Endothelial cell (in vitro differentiated cells): Measurements from ENCODE around the gene COMMD2. TPM values are rescaled to one million over a fixed set of nuclear protein-coding genes. Genes with fewer than 3 reads are reported as not detected.
A peak's percentile ranks its signal among the peaks of the same experiment; 100 is the strongest.

Experiments used
- DNase-seq: peaks from one replicate; pipeline ENCODE4 v3.0.0; 2021; ENCODE audit warnings: low spot score
- H3K27ac Mint-ChIP-seq: one replicate; pipeline ENCODE4 v1.8.0; 2021; ENCODE audit warnings: mixed read lengths, inconsistent platforms; ENCODE audit not compliant: unreplicated experiment
- H3K27me3 Mint-ChIP-seq: one replicate; pipeline ENCODE4 v1.8.0; 2021; ENCODE audit warnings: mild to moderate bottlenecking, moderate library complexity, mixed read lengths, inconsistent platforms; ENCODE audit not compliant: unreplicated experiment
- H3K36me3 Mint-ChIP-seq: one replicate; pipeline ENCODE4 v1.8.0; 2021; ENCODE audit warnings: mild to moderate bottlenecking, low read depth, mixed read lengths, inconsistent platforms; ENCODE audit not compliant: unreplicated experiment
- H3K4me1 Mint-ChIP-seq: one replicate; pipeline ENCODE4 v1.8.0; 2021; ENCODE audit warnings: mild to moderate bottlenecking, mixed read lengths, inconsistent platforms; ENCODE audit not compliant: unreplicated experiment
- H3K4me3 Mint-ChIP-seq: one replicate; pipeline ENCODE4 v1.8.0; 2021; ENCODE audit warnings: mild to moderate bottlenecking, mixed read lengths, inconsistent platforms; ENCODE audit not compliant: unreplicated experiment
- H3K9me3 Mint-ChIP-seq: one replicate; pipeline ENCODE4 v1.8.0; 2021; ENCODE audit warnings: mixed read lengths, inconsistent platforms; ENCODE audit not compliant: unreplicated experiment
- CTCF ChIP-seq: fragments of 200-600 bp; sonication (generic); IDR thresholded peaks from one replicate; pipeline ENCODE4 v1.5.0; 2021; ENCODE audit warnings: antibody characterized with exemption; ENCODE audit not compliant: unreplicated experiment
- total RNA-seq: library from RNA; stranded (reverse); fragmentation: NEBNext Ultra II Directional; extraction: Animal tissue kit (Norgen Biotek cat#: 25700); gene quantifications from one replicate; pipeline ENCODE4 v1.2.1, GENCODE V29; 2021; ENCODE audit not compliant: unreplicated experiment

COMMD2 gene
- total RNA-seq, 1 donor from 2014 or later, result 43.8 TPM

GRCh38 chr3:149702691-149703441 lies 49.4 kb downstream of the COMMD2 start:
- no peak overlapping the region for H3K4me3 Mint-ChIP-seq
- DNase-seq, result no peak
- peaks cover 13% of the 10 kb centered on the region for H3K36me3 Mint-ChIP-seq
- peak overlapping the region; percentile 21 for H3K27ac Mint-ChIP-seq
- H3K4me1 Mint-ChIP-seq, result peaks cover 7% of the 10 kb centered on the region
- H3K9me3 Mint-ChIP-seq, result no peaks in the 10 kb centered on the region
- no peaks in the 10 kb centered on the region for H3K27me3 Mint-ChIP-seq
- no peak for TF ChIP-seq CTCF

GRCh38 chr3:149701977-149702350 lies 50.3 kb downstream of the COMMD2 start:
- Mint-ChIP-seq H3K9me3 (no peaks in the 10 kb centered on the region), H3K36me3 (peaks cover 13% of the 10 kb centered on the region), H3K27ac (no peak overlapping the region), H3K4me3 (no peak overlapping the region), H3K27me3 (no peaks in the 10 kb centered on the region), H3K4me1 (peaks cover 4% of the 10 kb centered on the region)
- TF ChIP-seq CTCF, result no peak
- no peak for DNase-seq

- H3K27ac Mint-ChIP-seq, result no peak overlapping the region
- H3K9me3 Mint-ChIP-seq, result no peaks in the 10 kb centered on the region
- H3K36me3 Mint-ChIP-seq, result peaks cover 13% of the 10 kb centered on the region
- no peak for DNase-seq
- TF ChIP-seq CTCF, result no peak
- H3K4me1 Mint-ChIP-seq, result peaks cover 3% of the 10 kb centered on the region
- no peak overlapping the region for H3K4me3 Mint-ChIP-seq
- no peaks in the 10 kb centered on the region for H3K27me3 Mint-ChIP-seq
Observed at GRCh38 chr3:149701206-149701976, 50.9 kb downstream of the COMMD2 start.

Other genes starting within 250 kb of the COMMD2 start
- 137 TPM for gene WWTR1, start 94.5 kb downstream of the COMMD2 start, total RNA-seq
- gene ANKUB1, start 40.1 kb upstream of the COMMD2 start, total RNA-seq, result not detected
- 30.7 TPM for gene RNF13, start 60.7 kb upstream of the COMMD2 start, total RNA-seq
- gene PFN2, start 218.4 kb upstream of the COMMD2 start, total RNA-seq, result 102 TPM